HG03139 (cell line): ENCODE results near the gene SLC39A2.
"Not testable (repeated sequence)": the region's sequence is repeated elsewhere in the genome, so short reads cannot be mapped to it uniquely, and the experiment has no call there.

Experiments
- ATAC-seq: cut with Tn5 transposase; IDR thresholded peaks from one replicate; pipeline ENCODE4 v1.9.1; 2021; ENCODE audit not compliant: unreplicated experiment

SLC39A2 gene

GRCh38 chr14:21024585-21025370 lies 25.7 kb downstream of the SLC39A2 start, which contains the start of gene NDRG2:
Gene NDRG2, minus strand, starts transcription at chr14:21025061. Its CDS starts 1,746 bp downstream, at chr14:21023315.
- no peak for ATAC-seq

GRCh38 chr14:21025371-21026273 lies 26.5 kb downstream of the SLC39A2 start:
- ATAC-seq, result no peak

GRCh38 chr14:21026274-21026987 lies 27.3 kb downstream of the SLC39A2 start:
- no peak for ATAC-seq

GRCh38 chr14:21026988-21027315 lies 27.9 kb downstream of the SLC39A2 start:
- no peak for ATAC-seq

DNA sequence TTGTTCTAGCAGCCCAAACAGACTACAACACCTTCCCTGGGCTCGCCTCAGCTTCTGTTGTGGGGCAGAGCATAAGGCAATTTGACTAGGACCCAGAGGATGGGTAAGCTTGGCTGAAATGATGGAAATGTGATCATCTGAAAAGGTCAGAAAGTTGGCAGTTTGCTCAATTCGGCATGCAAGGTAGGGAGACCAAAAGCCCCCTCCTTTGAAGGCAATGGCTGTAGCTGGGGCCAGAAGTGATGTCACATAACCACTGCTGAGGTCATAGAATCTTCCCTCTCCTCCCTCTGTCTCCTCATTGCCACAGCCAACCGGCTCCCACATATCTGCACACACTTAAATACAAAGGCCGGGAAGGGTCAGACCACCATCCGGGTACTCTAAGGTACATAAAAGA lies 30.8 kb downstream of the SLC39A2 start, which contains the start of gene TPPP2:
Gene TPPP2, plus strand, starts transcription at position 301 of the 400 bp plus-strand sequence. CDS start 365 bp downstream, outside the sequence.
- ATAC-seq, result no peak

GRCh38 chr14:21030531-21030930 lies 31.4 kb downstream of the SLC39A2 start:
- no peak for ATAC-seq

GRCh38 chr14:21032326-21033132 lies 33.4 kb downstream of the SLC39A2 start:
- ATAC-seq, result no peak

DNA sequence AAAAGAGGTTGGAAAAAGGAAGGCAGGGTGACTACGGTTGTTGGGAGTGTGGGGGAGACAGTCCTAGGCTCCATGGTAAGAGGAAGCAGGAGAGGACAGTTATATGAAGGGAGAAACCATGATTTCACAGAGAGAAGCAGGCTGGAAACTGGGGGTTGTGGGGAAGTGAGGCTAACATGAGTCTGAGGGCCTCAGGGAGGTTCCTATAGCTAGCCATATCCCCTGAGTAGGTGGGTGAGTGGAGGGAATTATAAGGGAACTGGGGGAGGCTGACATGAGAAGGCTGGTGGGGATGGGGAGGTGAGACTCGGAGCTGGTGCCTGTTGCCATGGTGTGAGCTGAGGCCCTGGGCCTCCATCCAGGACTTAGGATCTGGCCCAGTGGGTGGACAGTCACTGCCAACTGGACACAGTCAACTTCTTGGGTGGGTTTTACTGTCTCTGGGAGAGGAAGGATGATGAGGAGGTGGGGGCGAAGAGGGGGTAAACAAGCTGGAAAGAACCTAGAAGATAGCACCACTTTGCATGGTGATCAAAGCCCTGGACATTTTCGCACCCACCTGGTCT lies 34.1 kb downstream of the SLC39A2 start:
- ATAC-seq, result no peak

- no peak for ATAC-seq
Observed at GRCh38 chr14:21034707-21035106, 35.6 kb downstream of the SLC39A2 start, which contains the start of gene RNASE13. Gene RNASE13, minus strand, starts transcription at chr14:21034807. Its CDS starts 519 bp downstream, at chr14:21034288.

DNA sequence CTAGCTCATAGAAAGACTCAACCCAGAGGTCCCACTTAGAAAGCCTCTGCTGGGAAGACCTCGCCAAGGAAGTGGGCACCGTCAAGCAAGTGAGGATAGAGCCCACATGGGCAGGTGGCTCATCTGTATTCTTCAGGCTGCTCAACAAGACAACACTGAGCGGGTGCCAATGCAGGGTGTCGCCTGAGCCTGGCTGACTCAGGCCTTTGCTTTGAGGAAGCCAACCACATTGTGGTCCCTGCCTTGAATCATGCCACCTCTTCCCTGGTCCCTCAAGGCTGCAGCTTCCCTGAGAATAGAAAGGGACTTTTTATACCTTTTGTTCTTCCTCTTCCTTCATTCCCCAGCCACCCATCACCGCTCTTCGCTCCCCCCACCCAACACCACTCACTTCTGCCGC lies 37.7 kb downstream of the SLC39A2 start:
- ATAC-seq, result no peak

DNA sequence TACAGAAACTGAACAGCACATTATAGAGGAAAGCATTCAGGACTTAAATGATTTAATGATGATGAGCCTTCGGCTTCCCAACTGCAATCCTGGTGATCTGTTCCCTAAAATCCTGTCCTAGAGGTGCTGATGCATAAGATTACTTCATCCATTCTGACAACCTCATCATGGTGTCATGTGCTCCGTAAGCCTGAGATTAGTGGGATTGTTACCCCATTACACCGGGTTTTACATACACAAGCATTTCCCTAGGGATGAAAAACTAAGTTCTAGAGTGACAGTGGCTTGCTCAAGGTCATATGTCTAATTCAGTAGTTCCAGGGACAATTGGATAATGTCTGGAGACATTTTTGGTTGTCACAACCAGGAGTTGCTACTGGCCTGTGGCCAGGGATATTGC lies 38.1 kb downstream of the SLC39A2 start:
- no peak for ATAC-seq

DNA sequence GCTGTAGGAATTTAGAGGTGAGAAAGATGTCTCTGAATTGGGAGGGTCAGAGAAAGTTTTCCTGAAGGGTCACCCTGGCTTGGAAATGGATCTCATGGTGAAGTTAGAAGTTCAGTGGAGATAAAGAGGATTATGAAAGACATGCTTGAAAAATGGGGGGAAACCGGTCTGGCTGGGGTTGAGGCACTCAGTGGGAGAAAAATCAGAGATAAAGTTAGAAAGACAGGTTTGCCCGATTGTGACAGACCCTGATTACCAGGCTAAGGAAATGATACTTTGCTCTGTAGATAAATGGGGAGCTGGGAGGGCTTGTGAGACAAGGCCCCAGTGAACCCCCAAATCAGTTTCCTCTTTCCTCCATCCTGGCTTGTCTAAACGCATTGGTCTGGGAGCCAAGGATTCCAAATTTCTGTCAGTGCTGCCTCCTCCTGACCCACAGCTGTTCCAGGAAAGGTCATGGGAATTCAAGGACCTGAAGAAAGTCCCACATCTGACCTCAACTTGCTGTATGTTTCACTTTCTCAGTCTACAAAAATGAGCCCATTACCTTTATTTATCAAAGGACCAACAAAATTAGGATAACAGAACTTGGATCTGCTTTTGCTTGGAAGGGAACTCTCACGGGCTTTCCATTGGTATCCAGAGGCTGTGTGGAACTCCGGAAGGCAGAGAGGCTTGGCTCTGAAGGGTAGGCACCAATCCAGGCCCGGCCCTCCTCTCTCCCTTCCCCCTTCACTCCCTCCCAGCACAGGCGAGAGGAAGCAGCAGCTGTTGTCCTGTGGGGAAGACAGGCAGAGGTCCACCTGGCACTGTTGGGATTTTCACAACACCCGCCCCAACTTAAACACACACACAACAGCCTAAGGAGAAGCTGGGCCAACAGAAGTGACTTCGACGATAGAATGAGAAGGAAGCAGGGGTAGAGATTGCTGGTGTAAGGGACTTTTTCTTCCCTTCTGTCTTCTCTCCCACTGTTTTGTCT lies 39.6 kb downstream of the SLC39A2 start:
- ATAC-seq, result no peak

GRCh38 chr14:21039585-21040369 lies 40.7 kb downstream of the SLC39A2 start:
- ATAC-seq, result no peak

- no peak for ATAC-seq
Observed at GRCh38 chr14:21040370-21040925, 41.4 kb downstream of the SLC39A2 start.

- ATAC-seq, result not testable (repeated sequence)
Observed at GRCh38 chr14:21040941-21041340, 41.8 kb downstream of the SLC39A2 start.

DNA sequence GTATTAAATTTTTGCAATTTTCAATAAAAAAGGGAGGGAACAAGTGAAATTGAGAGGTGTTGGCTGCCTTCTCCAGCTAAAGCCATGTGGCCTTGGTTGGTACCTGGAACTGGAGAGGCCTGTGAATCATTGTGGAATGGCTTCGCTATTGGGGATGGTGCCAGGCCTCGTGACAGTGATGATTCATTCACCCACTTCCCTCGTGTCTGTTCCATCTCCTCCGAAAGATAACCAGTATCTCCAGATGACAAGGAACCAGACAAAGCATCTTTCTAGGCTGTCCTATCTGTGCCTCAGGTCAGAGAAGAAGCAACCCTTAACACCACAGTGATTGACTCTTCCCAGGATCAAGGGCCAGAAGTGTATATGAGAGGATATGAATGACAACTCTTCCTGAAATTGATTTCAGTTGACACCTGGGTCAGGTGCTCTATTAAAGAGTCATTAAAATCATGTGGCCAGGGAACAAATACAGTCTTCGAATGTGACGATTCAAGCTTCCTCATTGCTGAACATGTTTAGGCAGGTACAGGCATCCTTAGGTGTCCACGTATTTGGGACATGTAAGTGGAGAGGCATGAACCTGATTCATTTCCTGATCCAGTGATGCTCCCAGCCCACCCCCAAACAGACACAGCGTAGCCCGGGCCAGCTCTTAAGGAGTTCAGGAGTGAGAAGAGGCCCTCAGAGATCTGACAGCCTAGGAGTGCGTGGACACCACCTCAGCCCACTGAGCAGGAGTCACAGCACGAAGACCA lies 42.8 kb downstream of the SLC39A2 start, which contains the start of gene RNASE7:
Gene RNASE7, plus strand, starts transcription at position 687 of the 758 bp plus-strand sequence. CDS start 631 bp downstream, outside the sequence.
- ATAC-seq, result no peak

DNA sequence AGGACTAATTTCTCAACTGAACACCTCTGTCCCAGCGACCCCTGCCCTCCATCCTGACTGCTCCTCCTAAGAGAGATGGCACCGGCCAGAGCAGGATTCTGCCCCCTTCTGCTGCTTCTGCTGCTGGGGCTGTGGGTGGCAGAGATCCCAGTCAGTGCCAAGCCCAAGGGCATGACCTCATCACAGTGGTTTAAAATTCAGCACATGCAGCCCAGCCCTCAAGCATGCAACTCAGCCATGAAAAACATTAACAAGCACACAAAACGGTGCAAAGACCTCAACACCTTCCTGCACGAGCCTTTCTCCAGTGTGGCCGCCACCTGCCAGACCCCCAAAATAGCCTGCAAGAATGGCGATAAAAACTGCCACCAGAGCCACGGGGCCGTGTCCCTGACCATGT lies 43.8 kb downstream of the SLC39A2 start:
- no peak for ATAC-seq
